G401 (cell line): Measurements from ENCODE around the gene RMC1. TPM values are rescaled to one million over a fixed set of nuclear protein-coding genes. Genes with fewer than 3 reads are reported as not detected.
"Not testable (repeated sequence)": the region's sequence is repeated elsewhere in the genome, so short reads cannot be mapped to it uniquely, and the experiment has no call there.

Source experiments
- DNase-seq: peaks from one replicate; pipeline ENCODE4 v3.0.0-alpha.2; 2015; ENCODE audit warnings: low spot score
- in situ Hi-C: cut with HindIII; loops from 2 replicates; pipeline ENCODE4 v1.10.0; 2016; ENCODE audit warnings: low sequenced_read_pairs, mixed read lengths
- total RNA-seq: library from RNA; depleted of rRNA; stranded (reverse); fragments of >200 nt; shearing (Covaris generic); gene quantifications from 2 replicates; pipeline ENCODE4 v1.2.3, GENCODE V29; 2014; rRNA removed

The RMC1 gene
- total RNA-seq, 1 experiment from 2014 or later: 18.5 TPM

DNA sequence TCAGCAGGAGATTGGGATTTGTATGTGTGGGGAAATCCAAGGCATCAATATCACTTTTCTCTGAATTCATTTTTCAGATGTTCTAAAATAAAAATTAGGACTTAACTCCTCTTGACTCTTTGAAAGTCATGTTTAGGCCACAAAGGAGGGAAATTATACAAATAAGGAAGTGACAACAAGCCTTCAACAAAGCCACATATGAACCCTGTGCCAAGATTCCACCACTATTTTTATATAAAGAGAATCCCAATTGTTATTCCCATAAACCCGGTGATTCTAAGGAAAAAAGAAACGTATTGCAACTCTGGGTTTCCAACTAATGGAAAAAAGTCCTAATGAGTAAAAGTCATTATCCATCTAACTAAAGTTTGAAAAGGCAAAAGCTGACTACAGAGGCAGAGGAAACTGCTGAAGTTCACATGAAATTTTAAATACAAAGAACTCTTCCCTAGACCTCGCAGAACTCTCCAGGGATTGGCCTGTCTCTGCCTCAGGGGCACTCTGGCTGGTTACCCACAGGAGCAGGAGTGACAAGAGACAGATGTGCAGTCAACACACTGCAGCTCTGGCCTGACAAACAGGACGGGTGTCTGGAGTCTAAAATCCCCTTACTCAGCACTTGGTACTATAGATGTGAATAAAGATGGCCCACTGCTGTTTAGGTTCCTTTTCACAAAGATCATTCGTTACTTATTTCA, 71.4 kb downstream of the RMC1 start:
- in situ Hi-C loops: no loop called here
- no peak for DNase-seq

DNA sequence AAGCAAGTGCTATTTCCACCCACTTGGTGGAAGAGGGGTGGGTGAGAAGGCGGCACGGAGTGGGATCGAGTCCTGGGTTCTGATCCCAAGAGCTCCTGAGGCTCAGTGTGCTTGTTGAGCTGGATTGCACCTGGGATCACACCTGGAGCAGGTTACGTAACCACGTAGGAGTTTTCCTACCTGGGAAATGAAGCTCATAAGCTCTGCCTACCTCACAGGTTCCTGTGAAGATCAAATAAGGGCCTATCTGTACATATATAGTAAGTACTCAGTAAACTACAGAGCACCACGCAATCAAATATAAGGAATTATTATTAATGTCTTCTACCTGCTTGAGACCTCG, 72.0 kb downstream of the RMC1 start:
- DNase-seq: no peak
- in situ Hi-C loops: no loop called here

DNA sequence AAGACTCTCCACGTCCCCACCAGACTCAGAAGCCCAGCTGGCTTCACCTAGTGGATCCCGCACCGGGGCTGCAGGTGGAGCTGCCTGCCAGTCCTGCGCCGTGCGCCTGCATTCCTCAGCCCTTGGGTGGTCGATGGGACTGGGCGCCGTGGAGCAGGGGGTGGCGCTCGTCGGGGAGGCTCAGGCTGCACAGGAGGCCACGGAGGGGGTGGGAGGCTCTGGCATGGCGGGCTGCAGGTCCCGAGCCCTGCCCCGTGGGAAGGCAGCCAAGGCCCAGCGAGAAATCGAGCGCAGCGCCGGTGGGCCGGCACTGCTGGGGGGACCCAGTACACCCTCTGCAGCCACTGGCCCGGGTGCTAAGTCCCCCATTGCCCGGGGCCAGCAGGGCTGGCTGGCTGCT, 74.2 kb downstream of the RMC1 start:
- DNase-seq, in situ Hi-C loops: not testable (repeated sequence)

DNA sequence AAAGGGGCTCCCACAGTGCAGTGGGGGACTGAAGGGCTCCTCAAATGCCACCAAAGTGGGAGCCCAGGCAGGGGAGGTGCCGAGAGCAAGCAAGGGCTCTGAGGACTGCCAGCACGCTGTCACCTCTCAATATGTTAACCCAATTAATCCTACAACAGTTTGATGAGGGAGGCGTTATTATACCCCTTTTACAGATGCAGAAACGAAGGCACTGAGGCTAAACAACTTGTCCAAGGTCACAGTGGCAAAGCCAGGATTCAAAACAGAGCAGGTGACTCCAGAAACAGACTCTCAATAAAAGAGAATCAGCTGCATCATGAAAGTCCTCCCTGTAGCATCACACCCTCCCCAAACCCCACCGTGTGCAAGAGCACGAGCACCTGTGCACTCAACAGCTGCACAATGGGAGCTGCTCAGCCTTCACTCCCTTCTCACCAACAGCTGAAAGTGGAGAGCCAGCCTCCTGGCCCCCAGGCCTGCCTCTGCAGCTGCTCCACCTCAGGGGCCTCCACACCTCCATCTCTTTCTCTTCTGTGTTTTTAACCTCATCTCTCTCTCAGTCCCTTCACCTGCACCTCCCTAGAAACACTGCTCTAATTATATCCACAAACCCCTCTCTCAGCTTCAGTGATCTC, 74.9 kb downstream of the RMC1 start:
- in situ Hi-C loops: no loop called here
- no peak for DNase-seq

DNA sequence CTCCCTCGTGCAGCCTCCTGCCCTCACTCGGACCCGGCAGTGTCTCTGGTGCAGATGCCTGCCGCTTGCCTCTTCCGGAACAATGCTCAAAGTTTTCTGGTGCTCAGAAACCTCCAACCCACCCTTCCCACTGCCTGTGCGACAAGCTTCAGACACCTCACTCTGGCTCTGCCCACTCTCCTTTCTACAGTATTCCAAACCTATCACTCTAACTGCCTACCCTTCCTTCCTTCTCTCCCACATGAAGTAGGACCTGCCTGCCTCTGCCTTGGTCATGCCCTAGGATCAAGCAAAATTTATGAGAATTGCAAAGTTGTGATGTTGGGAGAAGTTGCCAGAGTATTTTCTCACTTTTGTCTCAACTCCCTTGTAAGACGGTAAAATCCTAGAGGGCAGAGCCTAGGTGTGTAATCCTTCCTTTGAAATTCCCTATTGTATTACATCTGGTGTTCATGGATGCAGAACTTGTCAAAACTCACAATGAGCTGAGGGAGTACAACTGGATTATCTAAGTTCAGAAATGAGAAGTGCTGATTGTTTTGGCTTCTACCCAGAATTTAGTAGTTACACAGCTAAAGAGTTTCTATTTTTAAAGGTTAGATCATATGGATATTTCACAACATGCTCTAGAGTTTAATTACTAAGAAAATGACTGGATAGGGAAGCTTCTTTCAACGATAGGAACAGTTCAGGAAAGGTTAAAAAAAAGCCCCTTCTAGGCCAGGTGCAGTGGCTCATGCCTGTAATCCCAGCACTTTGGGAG, 75.8 kb downstream of the RMC1 start:
- no peak for DNase-seq
- in situ Hi-C loops: no loop called here

DNA sequence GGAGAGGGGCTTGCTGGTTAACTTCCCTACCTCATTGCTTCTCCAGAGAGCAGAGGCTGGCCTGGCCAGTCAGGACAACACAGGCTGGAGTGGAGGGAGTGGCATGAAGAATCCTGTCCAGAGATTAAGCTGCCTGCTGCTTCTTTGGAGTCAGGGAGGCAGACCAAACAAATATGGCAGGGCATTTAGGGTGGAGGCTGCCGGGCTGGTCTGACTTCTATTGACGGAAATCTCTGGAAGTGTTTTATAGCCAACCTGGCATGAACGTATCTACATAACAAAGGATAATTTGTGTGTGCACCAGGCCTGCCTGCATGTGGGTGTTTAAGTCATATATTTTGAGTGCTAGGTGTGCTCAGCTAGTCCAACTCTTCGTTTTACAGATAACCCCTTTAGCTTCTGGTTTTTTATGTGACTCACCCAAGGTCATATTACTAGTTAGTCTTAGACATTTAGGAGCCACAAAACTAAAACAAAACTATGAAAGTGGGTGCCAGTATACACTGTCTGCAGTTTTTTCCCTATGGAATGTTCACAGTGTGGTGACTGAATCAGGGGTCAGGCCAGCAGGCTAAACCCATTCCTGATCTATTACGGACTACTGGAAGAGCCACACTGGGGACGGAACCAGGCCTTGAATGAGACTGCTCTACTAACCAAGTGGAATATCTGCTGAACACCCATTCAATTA, 77.5 kb downstream of the RMC1 start:
- in situ Hi-C loops: no loop called here
- no peak for DNase-seq

Other genes with a start within 250 kb of the RMC1 start
- gene RIOK3, start 50.2 kb upstream of the RMC1 start, total RNA-seq: 27.3 and 50.2 TPM in 2 replicates
- 24.3 and 31.8 TPM in 2 replicates for gene NPC1, start 83.0 kb downstream of the RMC1 start, total RNA-seq
- not detected in 2 replicates for gene ANKRD29, start 159.4 kb downstream of the RMC1 start, total RNA-seq
- 0.43 and 0.44 TPM in 2 replicates for gene LAMA3, start 185.9 kb downstream of the RMC1 start, total RNA-seq